ENCODE results near the gene MZT2B.
"Not testable (repeated sequence)": the region's sequence is repeated elsewhere in the genome, so short reads cannot be mapped to it uniquely, and the experiment has no call there.

Gene MZT2B

GRCh38 chr2:130160131-130160530, 21.9 kb upstream of the MZT2B start:
- TF ChIP-seq Cebpa-rat (IDR thresholded peaks at IDR 0.05), result no peak
- H4K20me1 ChIP-seq, result peaks cover 0 to 83% (median 31%) of the 10 kb centered on the region in 11 experiments; a peak in 18 of 22 replicates
- peak overlapping the region in 4 of 11 experiments; percentile 44 to 79 (median 65); a peak in 1 of 22 replicates for H3K9ac ChIP-seq
- H3K36me3 ChIP-seq, result peaks cover 30 to 74% (median 48%) of the 10 kb centered on the region in 11 experiments
- H3K27me3 ChIP-seq, result no peaks in the 10 kb centered on the region
- peaks cover 35 to 62% (median 50%) of the 10 kb centered on the region in 10 experiments for H3K4me1 ChIP-seq
- H3K27ac ChIP-seq, result peak overlapping the region in 4 of 11 experiments; percentile 84 to 90 (median 88); a peak in 6 of 22 replicates
- H3K4me3 ChIP-seq, result no peak overlapping the region
- H3K9me3 ChIP-seq (replicated peaks in 1 of 11), result no peaks in the 10 kb centered on the region
- H3K4me2 ChIP-seq, result peak overlapping the region in 8 of 11 experiments; percentile 73 to 92 (median 87); a peak in 14 of 22 replicates

- H3K4me3 ChIP-seq; H3K9me3 ChIP-seq (replicated peaks in 1 of 11): not testable (repeated sequence)
- peaks cover 35 to 74% (median 48%) of the 10 kb centered on the region in 11 experiments for H3K36me3 ChIP-seq
Measured at GRCh38 chr2:130160838-130161705, 21.0 kb upstream of the MZT2B start.

GRCh38 chr2:130162486-130162885, 19.6 kb upstream of the MZT2B start:
- H3K27me3 ChIP-seq; H3K4me2 ChIP-seq; H3K9ac ChIP-seq; H3K27ac ChIP-seq; H3K4me3 ChIP-seq; H3K9me3 ChIP-seq (replicated peaks in 1 of 11): not testable (repeated sequence)
- H3K4me1 ChIP-seq, result peaks cover 24 to 43% (median 34%) of the 10 kb centered on the region in 10 experiments
- peaks cover 0 to 79% (median 21%) of the 10 kb centered on the region in 11 experiments; a peak in 18 of 22 replicates for H4K20me1 ChIP-seq
- H3K36me3 ChIP-seq, result peaks cover 49 to 86% (median 62%) of the 10 kb centered on the region in 11 experiments

More at GRCh38 chr2:130160838-130161705, 21.0 kb upstream of the MZT2B start:
- peak overlapping the region in 4 of 11 experiments; percentile 10 to 89 (median 22); a peak in 3 of 22 replicates for H3K4me2 ChIP-seq
- not testable (repeated sequence) for H3K27me3 ChIP-seq, H3K27ac ChIP-seq, H3K9ac ChIP-seq
- H3K4me1 ChIP-seq, result peaks cover 35 to 57% (median 47%) of the 10 kb centered on the region in 10 experiments
- peaks cover 0 to 80% (median 27%) of the 10 kb centered on the region in 11 experiments; a peak in 18 of 22 replicates for H4K20me1 ChIP-seq

GRCh38 chr2:130162968-130163367, 19.1 kb upstream of the MZT2B start:
- Histone ChIP-seq H3K36me3 (peaks cover 54 to 90% (median 67%) of the 10 kb centered on the region in 11 experiments), H3K4me3 (no peak overlapping the region), H3K27ac (no peak overlapping the region), H4K20me1 (peaks cover 0 to 79% (median 18%) of the 10 kb centered on the region in 11 experiments; a peak in 17 of 22 replicates), H3K27me3 (no peaks in the 10 kb centered on the region), H3K4me2 (no peak overlapping the region), H3K9me3 (replicated peaks in 1 of 11) (no peaks in the 10 kb centered on the region), H3K9ac (no peak overlapping the region), H3K4me1 (peaks cover 19 to 38% (median 29%) of the 10 kb centered on the region in 10 experiments)
- TF ChIP-seq Cebpa-rat (IDR thresholded peaks at IDR 0.05), result no peak

GRCh38 chr2:130165293-130166016, 16.6 kb upstream of the MZT2B start:
- Histone ChIP-seq H3K4me2 (no peak overlapping the region), H3K36me3 (peaks cover 69 to 98% (median 81%) of the 10 kb centered on the region in 11 experiments), H3K27ac (no peak overlapping the region), H4K20me1 (peaks cover 0 to 75% (median 12%) of the 10 kb centered on the region in 11 experiments; a peak in 10 of 22 replicates), H3K4me3 (no peak overlapping the region), H3K4me1 (peaks cover 0 to 14% (median 5%) of the 10 kb centered on the region in 10 experiments; a peak in 11 of 20 replicates), H3K27me3 (no peaks in the 10 kb centered on the region), H3K9ac (no peak overlapping the region), H3K9me3 (replicated peaks in 1 of 11) (no peaks in the 10 kb centered on the region)
- TF ChIP-seq Cebpa-rat (IDR thresholded peaks at IDR 0.05), result no peak

- Histone ChIP-seq H4K20me1 (peaks cover 0 to 82% (median 9%) of the 10 kb centered on the region in 11 experiments; a peak in 11 of 22 replicates), H3K36me3 (peaks cover 81 to 98% (median 92%) of the 10 kb centered on the region in 11 experiments)
- not testable (repeated sequence) for H3K9ac ChIP-seq; H3K4me3 ChIP-seq; H3K27ac ChIP-seq; H3K4me1 ChIP-seq; H3K27me3 ChIP-seq; H3K9me3 ChIP-seq (replicated peaks in 1 of 11); H3K4me2 ChIP-seq
Measured at GRCh38 chr2:130166611-130167010, 15.5 kb upstream of the MZT2B start.

- Histone ChIP-seq H3K36me3 (peaks cover 93 to 100% (median 99%) of the 10 kb centered on the region in 11 experiments), H4K20me1 (peaks cover 0 to 76% (median 14%) of the 10 kb centered on the region in 11 experiments; a peak in 13 of 22 replicates)
- not testable (repeated sequence) for H3K9ac ChIP-seq; H3K4me3 ChIP-seq; H3K27ac ChIP-seq; H3K9me3 ChIP-seq (replicated peaks in 1 of 11); H3K4me2 ChIP-seq; H3K27me3 ChIP-seq; H3K4me1 ChIP-seq
Measured at GRCh38 chr2:130169163-130169562, 12.9 kb upstream of the MZT2B start.

- H3K36me3 ChIP-seq, result peaks cover 92 to 100% (median 99%) of the 10 kb centered on the region in 11 experiments
- H3K4me1 ChIP-seq, result peaks cover 0 to 16% (median 1%) of the 10 kb centered on the region in 10 experiments; a peak in 4 of 20 replicates
- TF ChIP-seq Cebpa-rat (IDR thresholded peaks at IDR 0.05), result no peak
- no peak overlapping the region for H3K4me3 ChIP-seq
- no peak overlapping the region for H3K27ac ChIP-seq
- H3K27me3 ChIP-seq, result no peaks in the 10 kb centered on the region
- H4K20me1 ChIP-seq, result peaks cover 0 to 76% (median 14%) of the 10 kb centered on the region in 11 experiments; a peak in 14 of 22 replicates
- no peaks in the 10 kb centered on the region for H3K9me3 ChIP-seq (replicated peaks in 1 of 11)
- H3K9ac ChIP-seq, result no peak overlapping the region
- H3K4me2 ChIP-seq, result no peak overlapping the region
Measured at GRCh38 chr2:130169896-130170295, 12.2 kb upstream of the MZT2B start.

GRCh38 chr2:130174866-130175265, 7.2 kb upstream of the MZT2B start:
- H3K27me3 ChIP-seq; H3K4me2 ChIP-seq; H3K9me3 ChIP-seq (replicated peaks in 1 of 11); H3K9ac ChIP-seq; H3K27ac ChIP-seq; H3K4me3 ChIP-seq: not testable (repeated sequence)
- Histone ChIP-seq H3K36me3 (peaks cover 73 to 99% (median 95%) of the 10 kb centered on the region in 11 experiments), H4K20me1 (peaks cover 0 to 90% (median 49%) of the 10 kb centered on the region in 11 experiments; a peak in 17 of 22 replicates), H3K4me1 (peaks cover 3 to 27% (median 11%) of the 10 kb centered on the region in 10 experiments; a peak in 18 of 20 replicates)

GRCh38 chr2:130180404-130181324, 1.4 kb upstream of the MZT2B start:
- not testable (repeated sequence) for H3K9me3 ChIP-seq (replicated peaks in 1 of 11); H3K27me3 ChIP-seq
- peaks cover 19 to 55% (median 45%) of the 10 kb centered on the region in 11 experiments for H3K36me3 ChIP-seq
- peak overlapping the region; percentile 89 to 100 (median 97) for H3K4me3 ChIP-seq
- peak overlapping the region; percentile 88 to 98 (median 95) for H3K9ac ChIP-seq
- H3K4me2 ChIP-seq, result peak overlapping the region; percentile 90 to 100 (median 98)
- peak overlapping the region; percentile 78 to 95 (median 92); a peak in 21 of 22 replicates for H3K27ac ChIP-seq
- H3K4me1 ChIP-seq, result peaks cover 28 to 46% (median 35%) of the 10 kb centered on the region in 10 experiments
- H4K20me1 ChIP-seq, result peaks cover 0 to 80% (median 56%) of the 10 kb centered on the region in 11 experiments; a peak in 18 of 22 replicates

All from BLaER1 treated with 17β-estradiol and CSF1 and Interleukin-3, amounts not matched to agents 10 nM and 100 nM (cell line).